ENCODE measurements around the gene ZFHX3.
"Not testable (repeated sequence)": the region's sequence is repeated elsewhere in the genome, so short reads cannot be mapped to it uniquely, and the experiment has no call there.

ZFHX3 gene, protein sequence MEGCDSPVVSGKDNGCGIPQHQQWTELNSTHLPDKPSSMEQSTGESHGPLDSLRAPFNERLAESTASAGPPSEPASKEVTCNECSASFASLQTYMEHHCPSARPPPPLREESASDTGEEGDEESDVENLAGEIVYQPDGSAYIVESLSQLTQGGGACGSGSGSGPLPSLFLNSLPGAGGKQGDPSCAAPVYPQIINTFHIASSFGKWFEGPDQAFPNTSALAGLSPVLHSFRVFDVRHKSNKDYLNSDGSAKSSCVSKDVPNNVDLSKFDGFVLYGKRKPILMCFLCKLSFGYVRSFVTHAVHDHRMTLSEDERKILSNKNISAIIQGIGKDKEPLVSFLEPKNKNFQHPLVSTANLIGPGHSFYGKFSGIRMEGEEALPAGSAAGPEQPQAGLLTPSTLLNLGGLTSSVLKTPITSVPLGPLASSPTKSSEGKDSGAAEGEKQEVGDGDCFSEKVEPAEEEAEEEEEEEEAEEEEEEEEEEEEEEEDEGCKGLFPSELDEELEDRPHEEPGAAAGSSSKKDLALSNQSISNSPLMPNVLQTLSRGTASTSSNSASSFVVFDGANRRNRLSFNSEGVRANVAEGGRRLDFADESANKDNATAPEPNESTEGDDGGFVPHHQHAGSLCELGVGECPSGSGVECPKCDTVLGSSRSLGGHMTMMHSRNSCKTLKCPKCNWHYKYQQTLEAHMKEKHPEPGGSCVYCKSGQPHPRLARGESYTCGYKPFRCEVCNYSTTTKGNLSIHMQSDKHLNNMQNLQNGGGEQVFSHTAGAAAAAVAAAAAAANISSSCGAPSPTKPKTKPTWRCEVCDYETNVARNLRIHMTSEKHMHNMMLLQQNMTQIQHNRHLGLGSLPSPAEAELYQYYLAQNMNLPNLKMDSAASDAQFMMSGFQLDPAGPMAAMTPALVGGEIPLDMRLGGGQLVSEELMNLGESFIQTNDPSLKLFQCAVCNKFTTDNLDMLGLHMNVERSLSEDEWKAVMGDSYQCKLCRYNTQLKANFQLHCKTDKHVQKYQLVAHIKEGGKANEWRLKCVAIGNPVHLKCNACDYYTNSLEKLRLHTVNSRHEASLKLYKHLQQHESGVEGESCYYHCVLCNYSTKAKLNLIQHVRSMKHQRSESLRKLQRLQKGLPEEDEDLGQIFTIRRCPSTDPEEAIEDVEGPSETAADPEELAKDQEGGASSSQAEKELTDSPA (N-terminal part only)

DNA sequence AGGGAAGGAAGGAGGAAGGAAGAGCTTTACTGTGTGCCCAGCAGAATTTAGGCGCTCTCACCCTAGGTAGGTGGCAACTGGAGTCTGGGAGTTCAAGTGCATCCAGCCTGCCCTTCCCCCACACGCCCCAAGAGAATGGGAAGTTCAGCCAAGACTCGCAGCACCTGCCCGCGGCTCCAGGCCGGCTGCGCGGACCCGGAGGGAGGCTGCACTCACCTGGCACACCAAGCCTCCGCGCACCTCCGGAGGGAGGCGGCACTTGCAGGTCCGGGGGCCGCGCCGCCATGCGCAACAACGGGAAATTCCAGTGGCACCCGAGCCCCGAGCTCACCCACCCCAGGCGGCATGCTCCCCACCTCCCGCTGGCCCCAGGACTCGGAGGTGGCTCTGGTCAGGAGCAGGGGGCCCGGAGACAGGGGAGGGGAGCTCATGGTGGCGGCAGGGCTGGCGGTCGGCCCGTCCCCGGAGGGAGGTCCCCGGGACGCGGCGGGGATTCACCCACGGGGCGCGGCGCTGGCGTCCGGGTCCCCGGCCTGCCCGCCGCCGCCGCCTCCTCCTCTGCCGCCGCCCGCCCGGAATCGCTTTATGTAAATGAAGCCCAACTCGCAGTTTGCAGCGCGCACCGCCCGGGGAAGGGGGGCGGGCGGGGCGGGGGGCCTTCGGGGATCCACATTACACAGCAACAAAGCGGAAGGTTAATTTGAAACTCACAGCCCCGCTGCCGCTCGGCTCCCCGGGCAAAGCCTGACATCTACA lies at the start of gene ZFHX3:
Gene ZFHX3 (minus strand): TSS at position 593 of the 756 bp plus-strand sequence. CDS start 87,983 bp downstream, outside the sequence.
- peak; percentile 83 for DNase-seq (ENCODE audit: low read depth, low spot score)

DNA sequence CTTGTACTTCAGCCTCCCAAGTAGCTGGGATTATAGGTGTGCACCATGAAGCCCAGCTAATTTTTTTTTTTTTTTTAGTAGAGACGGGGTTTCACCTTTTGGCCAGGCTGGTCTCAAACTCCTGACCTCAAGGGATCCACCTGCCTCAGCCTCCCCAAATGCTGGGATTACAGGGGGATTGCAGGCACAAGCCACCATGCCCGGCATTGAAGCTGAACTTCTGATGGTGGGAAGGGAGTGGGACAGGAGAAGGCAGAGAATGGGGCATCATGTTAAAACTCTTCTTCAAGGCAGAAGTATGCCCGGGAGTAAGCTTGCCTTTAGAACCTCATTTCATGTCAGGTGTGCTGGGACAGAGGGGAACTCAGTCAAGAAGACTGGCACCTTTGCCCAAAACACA lies 48.6 kb upstream of the ZFHX3 start:
- no peak for DNase-seq (ENCODE audit: low read depth, low spot score)

DNA sequence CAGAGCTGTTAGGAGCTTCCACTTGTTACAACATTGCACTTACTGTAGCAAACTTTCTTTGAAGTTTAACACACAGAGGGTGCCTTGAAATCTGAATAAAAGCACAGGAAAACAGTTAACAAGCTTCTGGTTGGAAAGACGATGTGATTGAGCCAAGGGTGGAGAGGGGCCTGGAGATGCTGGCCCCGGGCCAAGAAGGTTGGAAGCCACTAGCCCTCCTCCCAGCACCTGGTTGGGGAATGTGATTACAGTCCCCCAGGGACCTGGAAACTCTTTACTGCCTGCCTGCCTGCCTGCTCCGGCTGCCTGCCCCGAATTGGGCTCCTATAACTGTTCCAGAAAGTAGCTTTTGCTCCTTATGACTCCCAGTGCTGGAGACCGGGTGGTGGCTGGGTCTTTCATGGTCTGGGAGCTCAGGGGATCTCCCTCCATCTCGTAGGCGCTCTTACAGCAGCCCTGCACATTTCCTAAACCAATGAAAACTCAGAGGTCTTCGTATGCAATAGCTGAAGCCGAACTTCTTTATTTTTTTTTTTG lies 48.0 kb upstream of the ZFHX3 start:
- peak; percentile 80 for DNase-seq (ENCODE audit: low read depth, low spot score)

DNA sequence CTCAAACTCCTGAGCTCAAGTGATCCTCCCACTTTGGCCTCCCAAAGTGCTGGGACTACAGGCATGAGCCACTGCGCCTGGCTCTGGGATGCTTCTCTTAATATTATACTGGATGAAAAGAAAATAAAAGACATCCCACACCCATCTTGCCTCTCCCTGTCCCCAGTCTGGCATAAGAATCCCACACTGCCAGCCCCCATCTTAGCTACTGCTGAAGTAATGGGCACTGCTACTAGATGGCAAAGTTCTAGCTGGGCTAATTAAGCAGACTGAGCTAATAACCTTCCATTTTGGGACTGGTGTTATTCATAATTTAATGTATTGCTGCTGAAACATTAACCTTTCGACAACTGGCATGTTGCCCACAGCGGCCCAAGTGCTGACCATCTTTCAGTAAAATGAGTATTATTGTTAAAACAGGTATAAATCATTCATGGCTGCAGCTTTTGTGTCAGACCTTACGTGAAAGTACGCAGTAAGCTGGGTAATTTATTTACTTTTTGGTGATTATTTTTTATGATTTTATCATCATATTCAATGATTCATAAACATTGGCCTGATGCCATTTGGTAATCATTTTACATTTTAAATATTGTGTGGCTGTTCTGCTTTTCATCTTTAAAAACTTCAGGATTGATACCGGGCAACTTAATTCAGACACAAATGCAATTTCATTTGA lies 47.4 kb upstream of the ZFHX3 start:
- DNase-seq (ENCODE audit: low read depth, low spot score) = no peak

DNA sequence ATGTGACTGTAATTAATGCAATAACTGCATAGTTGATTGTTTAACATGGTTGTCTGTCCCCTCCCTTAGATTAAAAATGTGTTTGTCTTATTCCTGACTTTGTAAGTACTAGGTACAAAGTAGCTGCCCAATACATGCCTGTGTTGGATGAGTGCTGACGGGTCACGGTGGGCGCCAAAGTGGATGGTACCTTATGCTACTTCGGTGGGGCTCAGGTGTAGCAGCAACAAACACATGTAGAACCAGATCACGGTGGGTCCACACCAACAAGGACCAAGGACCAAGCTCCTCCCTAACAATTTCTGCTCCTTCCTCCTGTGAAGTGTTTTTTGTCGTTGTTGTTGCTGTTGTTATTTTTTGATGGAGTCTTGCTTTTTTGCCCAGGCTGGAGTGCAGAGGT lies 46.4 kb upstream of the ZFHX3 start:
- no peak for DNase-seq (ENCODE audit: low read depth, low spot score)

DNA sequence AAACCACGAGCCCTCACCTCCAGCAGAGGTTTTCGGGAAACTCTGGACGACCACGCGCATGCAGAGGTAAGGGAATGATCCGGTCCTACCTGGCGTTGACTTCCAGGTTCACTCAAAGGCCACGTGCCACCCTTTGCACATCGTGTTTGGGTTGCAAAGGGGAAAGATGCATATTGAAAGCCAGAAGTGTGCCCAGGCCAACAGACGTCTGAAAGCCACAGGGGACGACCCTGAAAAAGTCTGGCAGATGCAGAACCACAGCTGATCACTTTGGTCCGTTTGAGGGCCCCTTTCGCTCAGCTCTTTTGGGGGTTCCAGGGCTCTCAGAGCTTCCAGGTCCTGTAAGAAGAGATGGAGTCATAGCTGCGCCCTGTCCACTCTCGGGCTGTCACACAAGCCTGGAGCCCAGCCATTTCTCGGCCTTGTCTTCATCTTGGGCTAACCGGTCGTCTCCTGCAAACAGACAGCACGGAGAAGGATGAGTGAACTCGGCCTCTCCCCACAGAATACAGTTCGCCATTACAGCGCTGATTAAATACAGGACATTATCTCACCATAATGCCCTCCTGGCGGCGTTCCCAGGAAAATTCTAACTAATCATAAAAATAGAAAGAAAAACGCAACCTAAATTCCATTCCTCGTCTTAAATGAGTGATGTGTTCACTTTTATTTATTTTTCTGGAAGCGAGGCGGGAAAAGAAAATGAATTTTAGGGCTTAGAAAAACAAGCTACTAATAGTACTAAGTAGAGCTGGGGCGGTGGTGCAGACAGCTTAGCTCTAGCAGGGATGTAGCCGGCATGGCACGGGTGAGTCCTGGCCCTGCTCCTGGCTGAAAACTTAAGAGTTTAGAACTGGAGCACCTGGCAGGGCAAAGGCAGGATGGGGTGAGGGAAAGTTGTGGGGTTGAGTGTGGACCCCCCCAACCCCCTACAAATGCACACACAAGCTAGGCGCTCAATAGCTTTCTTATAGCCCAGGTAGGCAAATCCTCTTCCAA lies 45.5 kb upstream of the ZFHX3 start:
- no peak for DNase-seq (ENCODE audit: low read depth, low spot score)

DNA sequence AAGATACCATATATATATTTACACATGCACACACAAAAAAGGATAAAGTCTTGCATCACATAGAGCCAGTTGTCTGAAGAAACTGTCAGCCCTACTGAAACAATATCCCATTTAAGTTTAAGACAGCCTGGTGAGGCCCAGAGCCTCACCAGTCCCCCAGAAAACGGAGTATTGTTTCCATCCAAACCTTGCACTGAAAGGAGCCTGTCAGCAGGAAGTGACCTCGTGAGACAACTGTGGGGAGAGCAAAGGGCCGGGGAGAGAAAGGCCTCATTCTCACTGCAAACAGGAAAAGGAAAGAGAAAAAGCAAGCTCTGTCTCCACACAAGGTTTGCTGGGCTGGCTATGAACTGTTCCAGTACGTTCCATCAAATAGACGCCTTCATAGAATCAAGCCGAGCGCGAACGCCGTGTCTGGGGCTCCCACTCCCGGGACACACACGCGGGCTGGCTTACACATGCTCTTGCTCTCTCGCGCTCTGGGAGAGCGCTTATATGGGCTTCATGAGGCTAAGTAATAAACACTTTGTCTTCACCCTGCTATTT lies 44.4 kb upstream of the ZFHX3 start:
- no peak for DNase-seq (ENCODE audit: low read depth, low spot score)

DNA sequence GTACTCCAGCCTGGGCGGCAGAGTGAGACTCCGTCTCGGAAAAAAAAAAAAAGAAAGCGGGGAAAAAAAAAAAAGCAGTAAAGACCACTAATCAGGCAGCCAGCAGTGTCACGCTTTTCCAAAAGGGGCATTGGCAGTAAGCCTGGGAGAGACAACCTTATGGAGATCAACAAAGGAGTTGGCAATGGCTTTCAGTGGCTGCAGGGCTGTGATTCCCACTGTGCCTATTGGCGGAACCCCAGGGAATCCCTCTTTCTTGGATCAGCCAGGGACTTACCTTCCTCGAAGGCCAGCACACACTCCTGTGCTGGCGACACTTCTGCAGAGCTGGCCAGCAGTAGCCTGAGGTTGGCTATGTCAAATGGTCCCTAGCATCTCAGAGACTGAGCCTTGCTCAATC lies 43.2 kb upstream of the ZFHX3 start:
- DNase-seq (ENCODE audit: low read depth, low spot score) = peak; percentile 8

DNA sequence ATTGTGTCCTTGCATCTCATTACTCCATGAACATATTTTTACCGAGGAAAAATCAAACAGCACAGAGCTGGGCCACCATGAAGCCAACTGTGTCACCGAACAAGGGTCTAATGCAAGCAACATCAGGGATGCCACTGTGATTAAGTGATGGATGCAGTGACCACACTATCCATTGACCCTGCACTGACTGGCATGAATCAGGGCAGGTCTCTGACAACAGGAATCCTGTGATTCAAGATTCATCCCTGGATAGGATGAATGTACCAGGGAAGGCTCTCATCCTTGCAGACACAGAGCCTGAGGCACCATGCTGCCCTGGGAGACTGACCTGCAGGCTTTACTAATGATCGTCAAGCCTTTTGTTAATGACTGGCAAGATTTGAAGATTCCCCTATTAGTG lies 41.5 kb upstream of the ZFHX3 start:
- no peak for DNase-seq (ENCODE audit: low read depth, low spot score)

DNA sequence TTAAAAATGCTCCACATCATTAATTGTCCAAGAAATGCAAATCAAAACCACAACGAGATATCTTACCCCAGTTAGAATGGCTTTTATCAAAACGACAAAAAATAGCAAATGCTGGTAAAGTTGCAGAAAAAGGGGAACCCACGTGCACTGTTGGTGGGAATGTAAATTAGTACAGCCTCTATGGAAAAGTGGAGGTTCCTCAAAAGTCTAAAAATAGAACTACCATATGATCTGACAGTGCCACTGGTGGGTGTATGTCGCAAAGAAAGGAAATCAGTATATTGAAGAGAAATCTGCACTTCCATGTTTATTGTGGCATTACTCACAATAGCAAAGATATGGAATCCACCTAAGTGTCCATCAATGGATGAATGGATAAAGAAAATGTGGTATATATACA lies 38.2 kb upstream of the ZFHX3 start:
- no peak for DNase-seq (ENCODE audit: low read depth, low spot score)

DNA sequence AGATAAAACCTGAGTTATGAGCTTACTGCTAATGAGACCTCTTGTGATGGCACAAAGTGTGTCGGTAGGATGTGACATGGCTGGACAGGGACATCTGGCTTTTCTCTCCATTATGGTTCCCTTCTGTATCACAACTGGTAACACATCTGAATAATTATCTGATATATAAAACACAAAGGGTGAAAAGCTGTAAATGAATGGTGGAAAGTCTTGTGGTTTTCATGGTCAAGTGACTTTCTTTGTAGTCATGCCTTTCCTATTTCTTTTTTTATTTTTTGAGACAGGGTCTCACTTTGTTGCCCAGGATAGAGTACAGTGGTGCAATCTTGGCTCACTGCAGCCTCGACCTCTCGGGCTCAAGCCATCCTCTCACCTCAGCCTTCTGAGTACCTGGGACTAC lies 35.3 kb upstream of the ZFHX3 start:
- DNase-seq (ENCODE audit: low read depth, low spot score) = no peak

DNA sequence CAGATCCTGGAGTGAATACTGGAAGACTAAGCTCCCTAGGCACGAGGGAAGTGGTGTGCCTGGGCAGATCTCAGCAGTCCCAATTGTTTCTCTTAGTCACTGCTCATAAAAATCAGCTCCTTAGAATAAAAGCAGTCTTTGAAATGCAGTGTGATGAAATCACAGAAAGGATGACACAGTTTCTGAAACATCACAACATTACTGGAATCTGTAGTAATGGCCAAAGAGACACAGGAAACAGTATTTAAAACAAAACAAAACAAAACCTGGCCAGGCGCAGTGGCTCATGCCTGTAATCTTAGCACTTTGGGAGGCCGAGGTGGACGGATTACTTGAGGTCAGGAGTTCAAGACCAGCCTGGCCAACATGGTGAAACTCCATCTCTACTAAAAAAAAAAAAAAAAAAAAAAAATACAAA lies 34.7 kb upstream of the ZFHX3 start:
- DNase-seq (ENCODE audit: low read depth, low spot score) = peak; percentile 30

DNA sequence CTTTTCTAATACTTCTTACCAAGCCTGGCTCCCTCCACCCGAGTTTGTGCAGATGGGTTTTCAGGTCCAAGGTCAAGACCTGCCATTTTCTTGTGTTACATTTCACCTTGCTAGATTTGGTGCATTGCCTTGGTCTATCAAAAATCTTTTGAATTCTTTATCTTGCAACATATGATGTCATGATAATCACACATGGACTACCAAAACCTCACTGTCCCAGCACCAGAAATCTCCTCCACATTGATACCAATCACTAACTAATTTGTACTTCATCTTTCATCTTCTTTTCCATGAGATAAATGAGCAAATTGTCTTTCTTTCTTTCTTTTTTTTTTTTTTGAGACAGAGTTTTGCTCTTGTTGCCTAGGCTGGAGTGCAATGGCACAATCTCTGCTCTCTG lies 33.0 kb upstream of the ZFHX3 start:
- no peak for DNase-seq (ENCODE audit: low read depth, low spot score)

DNA sequence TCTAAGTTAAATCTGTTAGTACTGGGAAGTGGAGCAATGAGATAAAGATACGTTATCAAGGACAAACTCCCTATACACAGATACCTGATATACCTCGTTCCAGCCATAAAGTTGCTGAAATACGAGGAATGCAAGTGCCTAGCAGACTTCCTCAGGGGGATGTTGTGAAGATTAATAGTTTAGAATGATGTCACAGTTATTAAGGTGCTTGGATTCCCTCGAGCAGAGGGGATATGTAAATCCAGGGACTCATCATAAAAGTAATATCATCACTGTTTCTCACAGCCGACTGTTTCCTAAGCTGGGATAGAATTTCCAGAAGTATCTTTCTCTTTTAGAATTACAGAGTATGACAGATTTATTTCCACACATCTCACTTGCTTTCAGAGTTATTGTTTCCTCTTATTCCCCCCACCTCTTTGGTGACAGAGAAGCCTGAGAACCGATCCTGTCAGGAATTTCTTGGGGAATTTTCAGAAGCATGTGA lies 28.4 kb upstream of the ZFHX3 start:
- no peak for DNase-seq (ENCODE audit: low read depth, low spot score)

DNA sequence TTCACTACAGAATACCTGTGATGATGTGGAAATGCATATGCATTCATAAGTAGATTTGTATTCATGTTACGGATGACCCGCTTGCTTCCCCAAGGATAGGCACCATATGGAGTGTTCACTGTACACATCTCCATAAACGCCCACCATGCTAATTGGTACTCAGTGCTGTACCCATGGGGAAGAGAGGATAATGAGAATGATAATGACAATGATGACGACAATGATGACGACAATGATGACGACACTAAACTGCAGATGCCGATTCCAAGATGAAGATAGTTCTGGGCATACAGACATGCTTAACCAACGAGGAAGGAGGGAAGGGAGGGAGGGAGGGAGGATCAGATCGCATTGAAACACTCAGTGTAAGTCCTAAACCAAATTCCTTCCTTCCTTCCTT lies 26.5 kb upstream of the ZFHX3 start:
- DNase-seq (ENCODE audit: low read depth, low spot score) = no peak

DNA sequence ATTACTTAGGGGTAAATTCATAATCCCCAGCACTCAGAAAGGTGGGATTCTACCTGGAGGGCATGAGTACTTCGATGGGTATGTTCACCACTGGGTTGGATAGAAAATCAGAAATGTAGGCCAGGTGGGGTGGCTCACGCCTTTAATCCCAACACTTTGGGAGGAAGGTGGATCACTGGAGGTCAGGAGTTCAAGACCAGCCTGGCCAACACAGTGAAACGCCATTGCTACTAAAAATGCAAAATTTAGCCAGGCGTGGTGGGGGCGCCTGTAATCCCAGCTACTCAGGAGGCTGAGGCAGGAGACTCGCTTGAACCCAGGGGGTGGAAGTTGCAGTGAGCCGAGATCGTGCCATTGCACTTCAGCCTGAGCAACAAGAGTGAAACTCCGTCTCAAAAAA lies 24.1 kb upstream of the ZFHX3 start:
- DNase-seq (ENCODE audit: low read depth, low spot score) = not testable (repeated sequence)

DNA sequence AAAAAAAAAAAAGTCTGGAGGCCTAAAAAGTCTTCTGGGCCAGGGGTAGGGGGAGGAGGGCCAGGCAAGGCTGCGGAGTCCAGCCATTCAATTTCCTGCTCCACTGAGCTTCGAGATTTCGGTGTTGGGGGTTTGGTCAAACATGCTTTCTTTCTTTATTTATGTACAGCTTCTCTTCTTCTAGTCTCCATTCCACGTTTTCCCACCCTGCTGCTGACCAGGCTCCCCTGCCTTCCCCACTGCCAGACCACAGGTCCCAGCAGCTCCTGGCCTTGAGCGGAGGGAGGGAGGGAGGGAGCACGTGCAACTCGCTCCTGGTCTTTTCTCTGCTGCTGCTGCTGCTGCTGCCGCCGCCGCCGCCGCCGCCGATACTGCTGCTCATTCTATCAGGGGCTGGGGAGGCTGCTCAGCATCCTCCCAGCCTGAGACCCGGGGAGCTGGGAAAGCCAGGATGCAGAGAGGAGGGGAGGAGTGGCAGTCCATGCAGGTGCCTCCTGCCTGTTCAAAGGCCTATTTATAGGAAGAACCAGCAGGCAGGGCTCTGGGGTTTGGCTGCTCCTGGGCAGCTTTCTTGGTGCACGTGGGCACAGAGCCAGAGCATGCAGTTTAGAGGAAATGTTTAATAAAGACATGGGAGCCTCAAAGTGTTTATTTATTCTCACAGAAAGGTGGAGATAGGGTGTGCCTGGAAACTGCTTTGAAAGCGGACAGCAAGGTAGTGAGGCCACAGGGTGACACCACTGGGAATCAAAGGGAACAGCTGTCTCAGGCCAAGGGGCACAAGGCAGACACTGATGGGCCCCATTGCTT lies 23.4 kb upstream of the ZFHX3 start:
- peak; percentile 86 for DNase-seq (ENCODE audit: low read depth, low spot score)
